Smooth muscle cell of the brain vasculature (primary cell): ENCODE results near the gene SNTN.

ENCODE experiments used
- DNase-seq: peaks from one replicate; pipeline ENCODE4 v3.0.0-alpha.2; 2012; ENCODE audit warnings: low read depth, low spot score

SNTN gene

GRCh38 chr3:63673111-63673510, 20.6 kb downstream of the SNTN start:
- DNase-seq: no peak

GRCh38 chr3:63674586-63674985, 22.1 kb downstream of the SNTN start:
- no peak for DNase-seq

GRCh38 chr3:63679186-63679585, 26.7 kb downstream of the SNTN start:
- DNase-seq: no peak

- no peak for DNase-seq
These were observed 31.6 kb downstream of the SNTN start for GRCh38 chr3:63684081-63684480.

GRCh38 chr3:63685340-63685739, 32.9 kb downstream of the SNTN start:
- no peak for DNase-seq

- no peak for DNase-seq
These were observed 35.1 kb downstream of the SNTN start for GRCh38 chr3:63687278-63688225.

- no peak for DNase-seq
These were observed 36.8 kb downstream of the SNTN start for GRCh38 chr3:63689285-63689684.

GRCh38 chr3:63693351-63693750, 40.9 kb downstream of the SNTN start:
- DNase-seq: no peak

GRCh38 chr3:63705092-63705645, 52.7 kb downstream of the SNTN start:
- DNase-seq: no peak

GRCh38 chr3:63706321-63707085, 54.0 kb downstream of the SNTN start:
- no peak for DNase-seq

- no peak for DNase-seq
These were observed 55.3 kb downstream of the SNTN start for GRCh38 chr3:63707731-63708130.

GRCh38 chr3:63709576-63709975, 57.1 kb downstream of the SNTN start:
- no peak for DNase-seq
